G401 (cell line): Measurements from ENCODE around the gene ARMC2. TPM values are rescaled to one million over a fixed set of nuclear protein-coding genes. Genes with fewer than 3 reads are reported as not detected.
A peak's percentile ranks its signal among the peaks of the same experiment; 100 is the strongest.

Experiments used
- DNase-seq: peaks from one replicate; pipeline ENCODE4 v3.0.0-alpha.2; 2015; ENCODE audit warnings: low spot score
- in situ Hi-C: cut with HindIII; loops from 2 replicates; pipeline ENCODE4 v1.10.0; 2016; ENCODE audit warnings: low sequenced_read_pairs, mixed read lengths
- total RNA-seq: library from RNA; depleted of rRNA; stranded (reverse); fragments of >200 nt; shearing (Covaris generic); gene quantifications from 2 replicates; pipeline ENCODE4 v1.2.3, GENCODE V29; 2014

ARMC2 gene
- total RNA-seq, 1 experiment from 2014 or later = 0.54 TPM

- no peak for DNase-seq
- in situ Hi-C loops = no loop called here
Observed at GRCh38 chr6:108822401-108822800, 25.8 kb upstream of the ARMC2 start.

GRCh38 chr6:108825326-108825725, 22.9 kb upstream of the ARMC2 start:
- in situ Hi-C loops = loop anchor here (25.0 kb wide), 1 partner anchor 288 kb away; no protein-coding TSS in a partner anchor
- no peak for DNase-seq

GRCh38 chr6:108831104-108831503, 17.1 kb upstream of the ARMC2 start:
- in situ Hi-C loops = loop anchor here (25.0 kb wide), 1 partner anchor 294 kb away; no protein-coding TSS in a partner anchor
- peak; percentile 49 for DNase-seq

GRCh38 chr6:108832738-108833137, 15.5 kb upstream of the ARMC2 start:
- no peak for DNase-seq
- in situ Hi-C loops = loop anchor here (25.0 kb wide), 1 partner anchor 295 kb away; no protein-coding TSS in a partner anchor

- in situ Hi-C loops = loop anchor here (25.0 kb wide), 1 partner anchor 298 kb away; no protein-coding TSS in a partner anchor
- DNase-seq = peak; percentile 91
Observed at GRCh38 chr6:108835218-108835850, 12.9 kb upstream of the ARMC2 start.

GRCh38 chr6:108836061-108836460, 12.2 kb upstream of the ARMC2 start:
- in situ Hi-C loops = loop anchor here (25.0 kb wide), 1 partner anchor 299 kb away; no protein-coding TSS in a partner anchor
- no peak for DNase-seq

- in situ Hi-C loops = loop anchor here (25.0 kb wide), 1 partner anchor 300 kb away; no protein-coding TSS in a partner anchor
- no peak for DNase-seq
Observed at GRCh38 chr6:108837236-108837971, 10.8 kb upstream of the ARMC2 start.

- in situ Hi-C loops = loop anchor here (25.0 kb wide), 1 partner anchor 301 kb away; no protein-coding TSS in a partner anchor
- peak; percentile 35 for DNase-seq
Observed at GRCh38 chr6:108838101-108838717, 10.0 kb upstream of the ARMC2 start.

GRCh38 chr6:108839083-108839642, 9.1 kb upstream of the ARMC2 start:
- in situ Hi-C loops = loop anchor here (25.0 kb wide), 1 partner anchor 302 kb away; no protein-coding TSS in a partner anchor
- no peak for DNase-seq

- no peak for DNase-seq
- in situ Hi-C loops = loop anchor here (25.0 kb wide), 1 partner anchor 304 kb away; no protein-coding TSS in a partner anchor
Observed at GRCh38 chr6:108840919-108841318, 7.3 kb upstream of the ARMC2 start.

- DNase-seq = no peak
- in situ Hi-C loops = loop anchor here (25.0 kb wide), 1 partner anchor 304 kb away; no protein-coding TSS in a partner anchor
Observed at GRCh38 chr6:108841377-108841855, 6.8 kb upstream of the ARMC2 start.

- in situ Hi-C loops = loop anchor here (25.0 kb wide), 1 partner anchor 307 kb away; no protein-coding TSS in a partner anchor
- DNase-seq = no peak
Observed at GRCh38 chr6:108844135-108844534, 4.1 kb upstream of the ARMC2 start.

- in situ Hi-C loops = loop anchor here (25.0 kb wide), 1 partner anchor 308 kb away; no protein-coding TSS in a partner anchor
- DNase-seq = no peak
Observed at GRCh38 chr6:108845145-108845544, 3.1 kb upstream of the ARMC2 start.

- in situ Hi-C loops = loop anchor here (25.0 kb wide), 1 partner anchor 309 kb away; no protein-coding TSS in a partner anchor
- DNase-seq = no peak
Observed at GRCh38 chr6:108846101-108846500, 2.1 kb upstream of the ARMC2 start.

- in situ Hi-C loops = loop anchor here (25.0 kb wide), 1 partner anchor 309 kb away; no protein-coding TSS in a partner anchor
- DNase-seq = no peak
Observed at GRCh38 chr6:108846628-108847027, 1.6 kb upstream of the ARMC2 start.

- in situ Hi-C loops = loop anchor here (25.0 kb wide), 1 partner anchor 310 kb away; no protein-coding TSS in a partner anchor
Observed at GRCh38 chr6:108847738-108848115, 495 bp upstream of the ARMC2 start.

GRCh38 chr6:108850669-108851465, 2.6 kb downstream of the ARMC2 start:
- in situ Hi-C loops = no loop called here
- DNase-seq = peak; percentile 20

More at GRCh38 chr6:108847738-108848115, 495 bp upstream of the ARMC2 start:
- DNase-seq = peak; percentile 72

- in situ Hi-C loops = no loop called here
- no peak for DNase-seq
Observed at GRCh38 chr6:108851756-108852155, 3.5 kb downstream of the ARMC2 start.
